HG03342 (cell line): Measurements from ENCODE around the gene CASR.

Experiments used
- ATAC-seq: cut with Tn5 transposase; IDR thresholded peaks from one replicate; pipeline ENCODE4 v1.9.1; 2021; ENCODE audit warnings: mild to moderate bottlenecking, moderate library complexity; ENCODE audit not compliant: unreplicated experiment

CASR gene

DNA sequence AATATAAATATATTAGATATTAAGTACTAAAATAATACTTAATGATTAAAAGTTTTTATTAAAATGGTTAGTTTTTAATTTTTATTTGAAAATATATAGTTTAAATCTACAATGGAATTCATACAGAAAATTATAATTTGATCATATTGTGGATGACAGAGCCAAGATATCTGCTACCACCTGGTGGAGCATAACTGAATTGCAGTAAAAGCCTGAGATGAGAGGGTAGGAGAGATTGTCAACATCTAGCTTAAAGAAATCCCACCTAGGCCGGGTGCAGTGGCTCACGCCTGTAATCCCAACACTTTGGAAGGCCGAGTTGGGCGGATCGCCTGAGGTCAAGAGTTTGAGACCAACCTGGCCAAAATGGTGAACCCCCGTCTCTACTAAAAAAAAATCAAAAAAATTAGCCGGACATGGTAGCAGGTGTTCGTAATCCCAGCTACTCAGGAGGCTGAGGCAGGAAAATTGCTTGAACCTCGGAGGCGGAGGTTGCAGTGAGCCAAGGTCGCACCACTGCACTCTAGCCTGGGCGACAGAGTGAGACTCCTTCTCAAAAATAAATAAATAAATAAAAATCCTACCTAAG, 116.5 kb downstream of the CASR start:
- no peak for ATAC-seq

DNA sequence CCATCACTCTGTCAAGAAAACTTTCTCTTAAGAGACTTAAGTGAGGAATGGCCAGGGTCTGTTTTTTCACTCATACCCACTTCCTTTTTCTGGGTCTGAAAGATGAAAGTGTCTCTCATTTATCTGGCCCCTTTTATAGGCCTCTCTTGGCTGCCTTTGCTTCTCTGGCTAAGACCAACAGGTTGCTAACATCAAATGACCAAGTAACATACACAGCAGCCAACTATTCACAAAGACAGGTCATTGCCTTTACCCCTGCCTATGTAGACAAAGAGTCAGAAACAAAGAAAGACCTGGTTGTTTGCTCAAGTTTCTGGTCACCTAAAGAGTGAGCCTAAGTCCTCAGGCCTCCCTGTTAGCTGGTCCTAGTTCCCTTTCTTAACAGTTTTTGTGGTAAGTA, 117.6 kb downstream of the CASR start:
- ATAC-seq = peak; percentile 56

GRCh38 chr3:122305818-122306621, 122.6 kb downstream of the CASR start:
- no peak for ATAC-seq

- ATAC-seq = no peak
These were observed 123.1 kb downstream of the CASR start for GRCh38 chr3:122306622-122306953.

DNA sequence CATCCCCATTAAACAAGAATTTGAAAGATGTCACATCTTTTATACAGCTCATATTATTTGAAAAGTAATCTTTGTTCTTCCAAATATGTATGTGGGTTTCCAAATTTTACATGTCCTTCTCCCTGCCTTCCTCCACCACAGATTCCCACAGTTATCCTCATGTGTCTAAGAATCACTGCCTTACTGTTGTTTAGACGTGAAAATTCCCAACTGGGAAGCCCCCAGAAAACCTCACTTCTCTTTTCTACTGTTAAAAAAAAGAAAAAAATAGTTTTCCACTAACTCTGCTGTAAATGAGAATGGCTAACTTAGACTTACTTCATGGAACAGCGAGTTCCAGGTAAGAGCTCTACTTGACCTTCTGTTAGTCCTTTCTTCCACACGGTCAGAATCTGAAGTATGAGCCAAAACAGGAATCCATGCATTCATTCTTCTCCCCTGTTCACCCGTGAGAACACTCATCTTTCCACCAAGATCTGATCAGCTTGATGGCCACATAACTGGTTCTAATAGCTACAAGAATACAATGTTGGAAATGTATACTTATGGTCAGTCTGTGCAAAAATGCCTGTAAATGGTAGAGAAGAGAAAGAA, 123.7 kb downstream of the CASR start:
- ATAC-seq = no peak

DNA sequence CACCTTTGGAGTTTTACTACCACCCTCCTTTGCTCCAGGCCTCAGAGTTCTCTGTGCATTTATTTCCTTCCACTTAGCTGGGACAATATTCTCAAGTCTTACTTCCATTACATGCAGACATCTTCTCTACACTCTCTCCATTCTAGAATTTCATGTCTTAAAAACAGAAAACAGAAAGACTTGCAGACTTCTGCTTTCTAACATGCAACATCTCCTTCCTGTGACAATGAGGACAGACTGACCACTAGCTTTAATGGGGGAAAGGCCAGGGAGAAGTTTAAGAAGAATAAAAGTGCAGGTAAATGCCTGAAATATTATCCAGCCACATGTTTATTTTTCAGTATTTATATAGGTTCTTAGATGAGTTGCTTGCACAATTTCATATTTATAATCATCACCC, 124.5 kb downstream of the CASR start:
- no peak for ATAC-seq

- no peak for ATAC-seq
These were observed 126.9 kb downstream of the CASR start for GRCh38 chr3:122310361-122310760.

GRCh38 chr3:122312826-122313225, 129.4 kb downstream of the CASR start:
- ATAC-seq = no peak

GRCh38 chr3:122313281-122313680, 129.8 kb downstream of the CASR start:
- ATAC-seq = no peak

GRCh38 chr3:122314228-122314876, 130.9 kb downstream of the CASR start:
- ATAC-seq = no peak

DNA sequence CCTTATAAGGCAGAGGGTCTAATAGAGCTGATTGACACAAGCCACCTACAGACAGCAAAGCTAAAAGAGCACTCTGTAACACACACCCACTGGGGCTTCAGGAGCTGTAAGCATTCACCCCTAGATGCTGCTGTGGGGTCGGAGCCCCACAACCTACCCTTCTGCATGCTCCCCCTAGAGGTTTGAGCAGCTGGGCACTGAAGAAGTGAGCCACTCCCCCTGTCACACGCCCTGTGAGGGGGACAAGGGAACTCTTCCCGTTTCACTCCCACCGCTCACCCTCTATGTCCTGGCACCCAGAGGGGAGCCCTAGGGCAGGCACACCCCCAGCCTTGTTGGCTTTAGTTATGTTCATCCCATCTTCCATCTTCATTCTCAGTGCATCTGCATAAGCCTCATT, 132.2 kb downstream of the CASR start:
- ATAC-seq = no peak

DNA sequence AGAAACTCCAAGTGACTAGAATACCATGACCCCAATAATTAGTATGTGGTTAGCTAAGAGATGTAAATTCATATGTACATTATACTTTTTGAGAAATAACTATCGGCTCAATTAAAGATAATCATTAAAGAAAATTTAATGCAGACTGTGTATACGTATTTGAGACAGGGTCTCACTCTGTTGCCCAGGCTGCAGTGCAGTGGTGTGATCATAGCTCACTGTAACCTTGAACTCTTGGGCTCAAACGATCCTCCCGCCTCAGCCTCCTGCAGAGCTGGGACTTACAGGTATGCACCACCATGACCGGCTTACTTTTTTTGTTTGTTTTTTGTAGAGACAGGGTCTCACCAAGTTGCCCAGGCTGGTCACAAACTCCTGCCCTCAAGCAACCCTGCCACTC, 132.9 kb downstream of the CASR start:
- ATAC-seq = no peak

DNA sequence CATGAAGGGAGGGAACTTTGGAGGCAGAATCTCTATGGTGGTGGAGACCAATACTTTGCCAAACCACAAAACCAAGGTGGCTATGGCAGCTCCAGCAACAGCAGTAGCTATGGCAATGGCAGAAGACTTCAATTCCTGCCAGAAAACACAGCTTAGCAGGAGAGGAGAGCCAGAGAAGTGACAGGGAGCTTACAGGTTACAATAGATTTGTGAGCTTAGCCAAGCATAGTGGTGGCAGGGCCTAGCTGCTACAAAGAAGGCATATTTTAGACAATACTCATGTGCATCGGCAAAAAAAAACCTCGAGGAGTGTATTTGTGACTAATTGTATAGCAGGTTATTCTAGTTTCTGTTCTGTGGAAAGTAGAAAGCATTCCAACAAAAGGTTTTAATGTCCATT, 135.2 kb downstream of the CASR start:
- no peak for ATAC-seq

DNA sequence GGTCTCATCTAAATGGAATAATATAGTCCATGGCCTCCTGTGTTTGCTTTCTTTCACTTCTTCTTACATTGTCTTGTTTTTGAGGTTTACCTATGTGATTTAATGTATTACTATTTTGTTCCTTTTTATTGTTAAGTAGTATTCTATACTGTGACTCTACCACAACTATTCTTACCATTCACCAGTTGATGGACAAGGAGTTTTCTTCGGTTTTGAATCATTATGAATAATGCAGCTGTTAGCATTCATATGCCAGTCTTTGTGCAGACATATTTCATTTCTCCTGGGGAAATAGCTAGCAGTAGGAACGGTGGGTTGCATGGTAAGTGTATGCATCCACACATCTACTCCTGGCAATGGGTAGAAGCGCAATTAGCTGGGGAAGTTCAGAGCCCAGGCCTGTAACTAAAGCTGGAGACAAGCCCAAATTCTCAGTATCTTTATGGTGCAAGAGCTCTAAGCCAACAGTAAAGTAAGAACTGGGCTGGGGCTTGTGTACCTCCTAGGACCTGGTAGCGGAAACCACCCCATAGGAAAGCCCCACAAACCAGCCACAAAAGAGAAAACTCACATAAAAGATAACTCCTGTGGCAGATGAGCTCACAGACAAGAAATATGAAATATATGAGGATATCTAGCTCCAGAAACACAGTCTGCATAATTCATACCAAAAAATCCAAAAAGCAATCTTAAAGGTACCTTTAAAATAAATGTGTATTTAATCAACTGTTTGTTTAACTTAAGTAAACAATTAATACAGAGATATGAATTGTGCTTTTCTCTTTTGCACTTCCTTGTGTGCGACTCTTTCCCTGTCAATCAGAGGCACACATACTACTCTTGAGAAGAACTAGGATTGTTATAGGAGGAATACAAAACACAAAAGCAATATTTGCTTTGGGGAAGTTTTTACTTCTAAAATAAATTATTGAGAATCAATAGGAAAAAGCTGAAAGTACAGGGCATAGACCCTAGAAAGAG, 138.9 kb downstream of the CASR start:
- no peak for ATAC-seq

DNA sequence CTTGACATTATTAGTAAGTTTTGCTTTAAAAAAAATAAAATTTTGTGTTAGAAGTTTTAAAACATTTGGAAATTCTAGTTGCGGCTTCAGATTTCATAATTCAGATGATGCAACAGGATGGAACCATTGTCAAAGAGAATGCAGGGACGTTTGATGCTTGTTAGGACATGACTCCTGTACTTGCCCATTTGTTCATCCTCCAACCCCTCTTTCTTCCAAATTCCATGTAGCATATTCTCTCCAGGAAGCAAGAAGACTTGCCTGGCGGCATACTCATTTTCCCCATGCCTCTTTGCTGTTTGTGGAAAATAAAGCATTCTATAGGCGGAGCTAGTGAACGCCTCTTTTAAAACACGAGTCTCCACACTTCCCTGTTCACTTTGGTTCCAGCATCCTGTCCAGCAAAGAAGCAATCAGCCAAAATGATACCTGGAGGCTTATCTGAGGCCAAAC, 141.4 kb downstream of the CASR start, which contains the start of gene CSTA:
Gene CSTA, plus strand, starts transcription at position 378 of the 453 bp plus-strand sequence. Its CDS starts 45 bp downstream, at position 423.
- ATAC-seq = no peak

- ATAC-seq = no peak
These were observed 142.3 kb downstream of the CASR start for GRCh38 chr3:122325769-122326168.

DNA sequence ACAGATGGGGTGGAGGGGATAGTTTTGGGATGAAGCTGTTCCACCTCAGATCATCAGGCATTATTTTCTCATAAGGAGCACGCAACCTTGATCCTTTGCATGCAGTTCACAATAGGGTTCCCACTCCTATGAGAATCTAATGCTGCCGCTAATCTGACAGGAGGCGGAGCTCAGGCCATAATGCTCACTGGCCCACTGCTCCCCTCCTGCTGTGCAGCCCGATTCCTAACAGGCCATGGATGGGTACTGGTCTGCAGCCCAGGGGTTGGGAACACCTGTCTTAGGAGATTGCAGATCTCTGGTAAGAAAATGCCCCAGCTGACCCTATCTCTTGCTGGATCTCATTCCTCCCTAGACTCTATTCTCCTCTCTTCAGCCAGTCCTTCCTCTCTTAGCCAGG, 148.4 kb downstream of the CASR start:
- ATAC-seq = no peak

DNA sequence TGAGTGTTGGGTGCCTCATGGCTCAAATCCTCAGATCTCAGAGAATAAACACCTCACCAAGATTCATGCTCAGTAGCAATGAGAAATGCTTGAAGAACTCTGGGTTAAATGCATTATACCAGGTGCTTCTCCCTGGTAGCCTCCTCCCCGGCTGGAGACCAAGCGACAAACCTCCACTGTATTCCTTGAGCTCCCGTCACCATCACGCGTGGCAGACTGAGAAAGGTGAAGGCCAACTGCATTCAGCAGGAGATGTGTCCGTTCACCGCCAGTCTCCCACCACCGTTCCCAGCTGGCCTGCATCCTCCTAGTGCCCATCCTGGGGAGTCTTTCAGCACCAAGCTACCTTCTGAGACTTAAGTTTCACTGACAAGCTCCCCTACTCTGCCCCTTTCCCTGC, 149.1 kb downstream of the CASR start:
- ATAC-seq = no peak
